GM19099 (cell line): Measurements from ENCODE around the gene OR5K3.

Source experiments
- POLR2A ChIP-seq: IDR thresholded peaks from 3 replicates; pipeline ENCODE4 v1.6.1; 2011; ENCODE audit warnings: low read depth; ENCODE audit not compliant: insufficient read length; ENCODE audit errors: extremely low read depth

The OR5K3 gene

DNA sequence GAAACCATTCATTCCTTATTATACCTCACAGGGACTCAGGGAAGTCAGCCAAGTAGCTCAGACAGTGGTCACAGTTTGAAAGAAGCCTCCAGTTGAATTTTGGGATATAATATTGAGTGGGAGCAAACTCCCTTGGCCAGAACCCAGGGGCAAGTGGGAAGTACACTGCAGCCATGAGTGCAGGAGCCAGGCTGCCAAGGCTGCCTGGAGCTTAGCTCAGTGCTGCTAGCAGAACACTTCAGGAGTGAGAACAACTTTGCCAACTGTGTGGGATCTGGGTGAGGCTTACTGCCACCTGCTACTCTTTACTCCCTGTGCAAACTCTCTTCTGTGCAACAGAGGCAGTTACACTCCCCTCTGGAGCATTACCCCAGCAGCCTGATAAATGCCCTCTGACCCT is 4.6 kb downstream of the OR5K3 start:
- TF ChIP-seq POLR2A: no peak

DNA sequence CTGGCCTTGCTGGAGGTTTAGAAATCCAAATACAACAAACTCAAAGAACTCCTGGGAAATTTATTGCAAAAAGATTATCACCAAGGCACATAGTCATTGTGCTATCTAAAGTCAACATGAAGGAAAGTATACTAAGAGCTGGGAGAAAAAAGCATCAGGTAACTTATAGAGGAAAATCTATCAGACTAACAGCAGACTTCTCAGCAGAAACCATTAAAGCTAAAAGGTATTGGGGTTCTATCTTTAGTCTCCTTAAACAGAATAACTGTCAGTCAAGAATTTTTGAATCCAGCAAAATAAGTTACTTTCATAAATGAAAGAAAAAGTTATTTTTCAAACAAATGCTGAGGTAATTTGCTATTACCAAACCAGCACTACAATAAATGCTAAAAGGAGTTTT is 8.0 kb downstream of the OR5K3 start:
- TF ChIP-seq POLR2A: no peak

DNA sequence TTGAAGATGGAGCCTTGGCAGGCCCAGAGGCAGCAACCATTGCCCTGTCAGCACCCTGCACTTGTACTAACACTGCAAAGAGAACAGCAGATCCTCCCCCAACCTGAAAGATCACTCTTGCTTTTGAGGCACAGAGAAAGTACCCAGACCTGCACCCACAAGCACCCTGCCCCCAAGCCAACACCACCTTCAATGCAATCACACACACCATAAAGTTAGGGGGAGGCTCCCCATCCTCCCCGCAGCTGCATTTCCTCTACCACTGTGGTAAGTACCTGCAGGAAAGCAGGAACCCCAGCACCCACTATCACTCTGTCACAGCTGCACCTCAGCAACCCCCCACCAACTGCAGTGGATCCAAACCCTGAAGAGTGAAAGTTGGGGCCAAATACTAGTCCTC is 12.0 kb downstream of the OR5K3 start:
- no peak for TF ChIP-seq POLR2A

DNA sequence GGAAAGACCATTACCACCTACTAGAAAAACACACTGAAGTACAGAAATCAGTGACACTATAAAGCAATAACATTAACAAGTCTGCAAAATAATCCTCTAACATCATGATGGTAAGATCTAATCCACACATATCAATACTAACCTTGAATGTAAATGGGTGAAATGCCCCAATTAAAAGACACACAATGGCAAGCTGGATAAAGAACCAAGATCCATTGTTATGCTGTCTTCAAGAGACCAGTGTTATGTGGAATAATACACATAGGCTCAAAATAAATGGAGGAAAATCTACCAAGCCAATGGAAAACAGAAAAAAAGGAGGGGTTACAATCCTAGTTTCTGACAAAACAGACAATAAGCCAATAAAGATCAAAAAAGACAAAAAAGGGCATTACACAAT is 13.5 kb downstream of the OR5K3 start:
- no peak for TF ChIP-seq POLR2A

DNA sequence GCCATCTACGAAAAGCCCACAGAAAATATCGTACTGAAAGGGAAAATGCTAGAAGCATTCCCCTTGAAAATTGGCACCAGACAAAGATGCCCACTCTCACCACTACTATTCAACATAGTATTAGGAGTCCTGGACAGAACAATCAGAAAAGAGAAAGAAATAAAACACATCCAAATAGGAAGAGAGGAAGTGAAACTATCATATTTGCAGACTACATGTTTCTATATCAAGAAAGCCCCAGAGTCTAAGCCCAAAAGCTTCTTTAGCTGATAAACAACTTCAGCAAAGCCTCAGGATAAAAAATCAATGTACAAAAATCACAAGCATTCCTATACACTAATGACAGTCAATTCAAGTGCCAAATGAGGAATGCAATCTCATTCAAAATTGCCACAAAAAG is 15.6 kb downstream of the OR5K3 start:
- TF ChIP-seq POLR2A: no peak

DNA sequence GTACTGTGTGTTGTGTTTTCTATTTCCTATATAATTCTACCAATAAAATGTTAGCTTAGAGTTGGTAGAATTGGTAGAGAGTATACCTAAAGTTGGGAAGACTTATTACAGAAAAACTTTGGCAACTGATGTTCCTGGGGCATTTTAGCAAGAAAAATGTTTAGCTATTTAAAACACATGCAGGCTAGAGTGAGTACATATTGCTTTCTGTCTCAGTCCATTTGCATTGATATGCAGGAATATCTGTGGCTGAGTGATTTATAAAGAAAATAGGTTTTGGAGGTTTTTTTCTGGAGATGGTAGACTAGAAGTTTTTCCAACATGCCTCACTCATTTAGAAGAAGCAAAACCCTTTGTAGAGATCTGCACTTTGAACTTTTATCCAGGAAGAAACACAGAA is 42.1 kb downstream of the OR5K3 start:
- TF ChIP-seq POLR2A: no peak

DNA sequence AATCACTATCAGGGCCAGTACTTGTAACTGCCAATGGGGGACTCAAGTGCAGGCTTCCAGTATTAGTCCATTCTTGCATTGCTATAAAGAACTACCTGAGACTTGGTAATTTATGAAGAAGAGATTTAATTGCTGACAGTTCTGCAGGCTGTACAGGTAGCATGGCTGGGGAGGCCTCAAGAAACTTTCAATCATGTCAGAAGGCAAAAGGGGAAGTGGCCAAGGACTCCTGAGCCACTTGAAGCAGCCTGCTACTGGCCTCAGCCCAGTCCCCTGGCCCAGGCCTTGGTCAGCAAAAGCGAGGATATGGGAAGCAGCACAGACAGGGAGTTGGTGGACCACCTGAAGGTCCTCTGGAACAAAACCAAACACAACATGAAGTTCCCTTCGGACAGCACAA is 43.3 kb downstream of the OR5K3 start:
- no peak for TF ChIP-seq POLR2A

DNA sequence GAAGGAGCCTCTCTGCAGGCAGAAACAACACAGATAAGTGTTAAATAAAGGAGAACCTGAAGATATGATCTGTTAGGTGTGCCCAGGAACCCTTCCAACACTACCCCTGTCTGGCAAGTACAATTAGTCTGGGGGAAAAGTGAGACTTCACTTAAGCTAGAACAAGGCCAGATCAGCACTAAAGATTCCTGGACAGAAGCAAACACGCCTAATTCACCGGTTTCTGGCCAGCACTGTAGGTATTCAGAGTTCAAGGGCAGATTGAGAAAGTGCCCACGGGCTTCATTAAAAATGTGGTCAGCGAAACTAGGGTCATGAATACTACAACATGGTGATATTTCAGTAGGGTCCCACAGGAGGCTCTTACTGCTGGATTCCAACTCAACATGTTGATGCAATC is 43.9 kb downstream of the OR5K3 start:
- no peak for TF ChIP-seq POLR2A

DNA sequence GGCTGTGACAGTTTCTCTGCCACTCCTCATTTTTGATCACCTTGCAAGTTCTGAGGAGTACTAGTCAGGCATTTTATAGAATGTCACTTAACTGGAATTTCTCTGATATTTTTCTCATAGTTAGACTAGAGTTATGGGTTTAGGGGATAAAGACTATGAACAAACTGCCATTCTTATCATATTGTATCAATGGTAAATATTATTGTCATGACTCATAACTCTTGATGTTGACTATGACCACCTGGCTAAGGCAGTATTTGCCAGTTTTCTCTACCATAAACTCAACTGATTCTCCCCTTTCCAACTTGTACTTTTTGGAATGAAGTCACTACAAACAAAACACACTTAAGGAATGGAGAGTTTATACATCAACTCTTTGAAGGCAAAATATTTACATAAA is 49.8 kb downstream of the OR5K3 start:
- TF ChIP-seq POLR2A: no peak
